Measurements from ENCODE around the gene SLC24A3. TPM values are rescaled to one million over a fixed set of nuclear protein-coding genes. Genes with fewer than 3 reads are reported as not detected.

Gene SLC24A3
- total and polyA plus RNA-seq, 2 experiments from 2014 or later: 0.81 to 2.5 TPM

- no peaks in the 10 kb centered on the region; the same call in 2 of the 3 replicates for H3K36me3 Mint-ChIP-seq (ENCODE audit: low read depth)
- Histone ChIP-seq H3K27me3 (ENCODE audit: insufficient read depth) (peaks cover 10% of the 10 kb centered on the region), H3K27ac (ENCODE audit: low read depth) (no peak overlapping the region), H3K4me3 (no peak overlapping the region), H3K4me2 (no peak overlapping the region), H3F3A (replicated peaks; ENCODE audit: low read depth) (no peaks in the 10 kb centered on the region), H2AFZ (no peak overlapping the region), H3K9me2 (ENCODE audit: insufficient read depth) (0 out of 2 replicates have a peak, but pooled peaks cover 4% of the 10 kb centered on the region), H3K79me2 (replicated peaks; ENCODE audit: insufficient read depth) (no peaks in the 10 kb centered on the region), H3K36me3 (ENCODE audit: insufficient read depth) (no peaks in the 10 kb centered on the region), H3K4me1 (ENCODE audit: insufficient read depth) (no peaks in the 10 kb centered on the region; the same call in 1 of the 2 replicates), H4K20me1 (replicated peaks; ENCODE audit: insufficient read depth) (no peaks in the 10 kb centered on the region)
- peaks cover 4% of the 10 kb centered on the region; the same call in 2 of the 3 replicates for H3K4me1 Mint-ChIP-seq
- DNase-seq (ENCODE audit: low spot score) (no peak), ATAC-seq (no peak)
- H3K4me3 Mint-ChIP-seq: no peak overlapping the region
- TF ChIP-seq CREB1 (CRISPR knock-in tag; IDR thresholded peaks at IDR 0.05; ENCODE audit: low read depth): no peak
- TF ChIP-seq NANOG (IDR thresholded peaks at IDR 0.05; ENCODE audit: borderline replicate concordance): no peak
- no peak for TF ChIP-seq REST (IDR thresholded peaks at IDR 0.05; ENCODE audit: unreplicated experiment)
- TF ChIP-seq ZNF462 (CRISPR knock-in tag; IDR thresholded peaks at IDR 0.05): no peak
- no peak for TF ChIP-seq ETS1 (IDR thresholded peaks at IDR 0.05)
- TF ChIP-seq STAT1 (IDR thresholded peaks at IDR 0.05; ENCODE audit: unreplicated experiment): no peak
- TF ChIP-seq CTCF (conservative IDR thresholded peaks at IDR 0.05; ENCODE audit: low read depth in 2 of 2): no peak
- no peak for TF ChIP-seq EZH2phosphoT487 (IDR thresholded peaks at IDR 0.05; ENCODE audit: unreplicated experiment)
- no peak for TF ChIP-seq POLR2AphosphoS5 (IDR thresholded peaks at IDR 0.05; ENCODE audit: low read depth)
- TF ChIP-seq EZH2 (IDR thresholded peaks at IDR 0.05; ENCODE audit: low read depth, unreplicated experiment): no peak
- H3K27ac Mint-ChIP-seq: no peak overlapping the region
- H3K9me3 Mint-ChIP-seq: no peaks in the 10 kb centered on the region
- H3K27me3 Mint-ChIP-seq (ENCODE audit: insufficient read depth, low read depth, poor library complexity): peaks cover 10% of the 10 kb centered on the region
Measured at GRCh38 chr20:19750907-19751636, 538.6 kb downstream of the SLC24A3 start.
